Measurements from ENCODE around the gene NANOS2.

The NANOS2 gene

DNA sequence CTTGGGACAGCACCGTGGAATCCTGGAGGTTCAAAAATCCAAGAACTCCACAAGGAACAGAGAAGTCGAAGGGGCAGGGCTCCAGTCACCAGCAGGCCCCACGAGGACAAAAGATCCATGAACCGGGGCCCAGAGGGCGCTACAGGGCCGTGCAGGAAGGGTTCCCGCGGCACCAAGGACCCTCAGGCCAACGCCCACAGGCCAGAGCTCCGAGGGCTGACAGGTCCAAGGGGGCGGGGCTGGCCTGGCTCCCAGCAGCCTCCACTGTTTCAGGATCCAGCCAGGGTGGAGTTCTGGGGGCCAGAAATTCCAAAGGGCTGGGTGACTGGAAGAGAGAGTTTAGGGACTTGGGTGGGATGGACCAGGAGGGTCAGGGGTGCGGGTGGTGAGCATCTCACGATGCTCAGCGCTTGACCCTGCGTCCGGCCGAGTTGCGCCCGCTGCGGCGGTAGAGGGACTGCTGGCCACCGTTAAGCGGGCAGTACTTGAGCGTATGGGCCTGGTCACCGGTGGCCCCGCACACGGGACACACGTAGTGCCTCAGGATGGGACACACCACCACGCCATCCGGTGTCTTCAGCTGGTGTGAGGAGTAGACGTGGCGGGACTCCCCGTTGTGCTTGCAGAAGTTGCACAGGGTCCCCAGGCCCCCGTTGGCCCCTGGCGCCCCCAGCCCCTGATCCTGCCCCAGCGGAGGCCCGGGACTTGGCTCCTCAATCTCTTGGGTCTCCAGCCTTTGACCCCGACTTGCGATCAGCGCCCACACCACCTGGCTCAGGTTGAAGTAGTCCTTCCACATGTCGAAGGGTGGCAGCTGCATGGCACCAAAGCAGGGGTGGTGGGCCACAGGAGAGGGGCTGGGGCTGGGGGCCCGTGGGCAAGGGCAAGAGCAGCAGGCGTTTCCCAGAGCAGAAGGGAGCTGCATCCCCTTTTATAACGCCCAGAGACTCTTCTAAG is at the start of gene NANOS2:
Gene NANOS2, minus strand, starts transcription at position 905 of the 957 bp plus-strand sequence. Its CDS starts 85 bp downstream, at position 820.
- DNase-seq: peak; percentile 16 to 28
- TF ChIP-seq POLR2A (IDR thresholded peaks at IDR 0.05; ENCODE audit: low read length): no peak
- TF ChIP-seq GATA1 (IDR thresholded peaks at IDR 0.05; ENCODE audit: low read depth, low read length): no peak

DNA sequence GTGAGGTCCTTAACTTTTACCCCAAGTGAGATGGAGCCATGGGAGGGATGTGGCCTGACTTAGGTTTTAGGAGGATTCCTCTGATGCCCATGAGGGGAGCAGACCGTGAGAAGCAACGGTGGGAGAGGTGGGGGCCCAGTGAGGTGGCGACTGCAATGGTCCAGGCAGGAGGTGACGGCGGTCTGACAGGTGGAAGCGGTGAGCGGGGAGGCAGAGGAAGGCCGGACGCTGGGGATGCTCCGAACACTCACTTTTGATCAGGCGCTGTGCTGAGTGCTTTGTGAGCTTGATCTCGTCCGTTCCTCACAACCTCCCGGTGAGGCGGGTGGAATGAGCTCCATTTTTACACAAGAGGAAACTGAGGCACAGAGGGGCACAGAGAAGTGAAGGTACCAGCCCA is 47.4 kb upstream of the NANOS2 start:
- no peak for DNase-seq
- no peak for TF ChIP-seq GATA1 (IDR thresholded peaks at IDR 0.05; ENCODE audit: low read depth, low read length)
- TF ChIP-seq POLR2A (IDR thresholded peaks at IDR 0.05; ENCODE audit: low read length): no peak

GRCh38 chr19:45960595-45961235 is 46.1 kb upstream of the NANOS2 start:
- TF ChIP-seq POLR2A (IDR thresholded peaks at IDR 0.05; ENCODE audit: low read length): no peak
- no peak for TF ChIP-seq GATA1 (IDR thresholded peaks at IDR 0.05; ENCODE audit: low read depth, low read length)
- DNase-seq: no peak

- TF ChIP-seq GATA1 (IDR thresholded peaks at IDR 0.05; ENCODE audit: low read depth, low read length) (no peak), POLR2A (IDR thresholded peaks at IDR 0.05; ENCODE audit: low read length) (no peak)
- DNase-seq: no peak
Measured at GRCh38 chr19:45959517-45960025, 45.0 kb upstream of the NANOS2 start.

DNA sequence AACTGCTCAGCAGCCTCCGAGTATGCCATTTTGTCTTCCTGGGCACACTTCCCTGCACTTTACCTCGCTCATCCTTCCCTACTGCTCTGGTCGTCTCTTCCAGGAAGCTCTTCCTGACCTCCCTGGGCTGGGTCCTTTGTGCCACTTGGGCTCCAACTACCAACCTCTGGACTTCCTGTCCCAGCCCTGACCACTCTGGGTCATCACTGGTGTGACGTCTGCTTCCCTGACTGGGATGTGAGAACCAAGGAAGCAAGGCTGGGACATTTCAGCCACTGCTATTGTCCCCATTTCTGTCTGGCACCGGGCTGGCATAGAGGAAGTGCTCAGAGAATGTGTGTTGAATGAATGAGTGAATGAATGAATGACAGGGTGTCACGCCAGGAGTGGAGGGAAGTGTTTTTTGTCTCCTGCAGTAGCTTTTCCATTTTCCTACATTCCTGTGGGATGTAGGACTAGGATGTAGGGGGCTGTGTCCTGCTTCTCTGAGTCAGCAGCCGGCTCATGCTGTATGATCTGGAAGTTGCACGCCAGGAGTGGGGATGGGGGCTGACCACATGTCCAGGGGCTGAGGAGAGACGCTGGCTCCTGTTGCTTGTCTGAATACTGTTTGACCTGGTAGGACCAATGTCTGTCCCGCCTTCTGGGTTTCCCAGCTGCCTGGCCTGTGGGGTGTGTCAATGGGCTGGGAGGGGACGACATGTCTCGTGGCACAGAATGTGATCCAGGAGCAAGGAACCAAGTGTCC is 44.4 kb upstream of the NANOS2 start:
- no peak for DNase-seq
- TF ChIP-seq GATA1 (IDR thresholded peaks at IDR 0.05; ENCODE audit: low read depth, low read length) (no peak), POLR2A (IDR thresholded peaks at IDR 0.05; ENCODE audit: low read length) (no peak)

DNA sequence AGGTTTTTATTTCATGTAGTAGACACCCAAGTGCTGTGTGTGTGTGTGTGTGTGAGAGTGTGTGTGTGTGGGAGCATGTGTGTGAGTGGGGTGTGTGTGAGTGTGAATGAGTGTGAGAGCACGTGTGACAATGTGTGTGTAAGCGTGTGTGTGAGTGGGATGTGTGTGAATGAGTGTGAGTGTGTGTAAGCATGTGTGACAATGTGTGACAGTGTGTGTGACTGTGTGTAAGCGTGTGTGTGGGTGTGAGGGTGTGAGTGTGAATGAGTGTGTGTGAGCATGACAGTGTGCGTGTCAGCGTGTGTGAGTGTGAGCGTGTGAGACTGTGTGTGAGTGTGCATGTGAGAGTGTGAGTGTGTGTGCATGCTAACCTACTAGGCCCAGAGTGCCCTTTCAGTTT is 43.7 kb upstream of the NANOS2 start:
- no peak for DNase-seq
- TF ChIP-seq POLR2A (IDR thresholded peaks at IDR 0.05; ENCODE audit: low read length) (no peak), GATA1 (IDR thresholded peaks at IDR 0.05; ENCODE audit: low read depth, low read length) (no peak)

GRCh38 chr19:45955905-45956608 is 41.5 kb upstream of the NANOS2 start:
- no peak for DNase-seq
- TF ChIP-seq POLR2A (IDR thresholded peaks at IDR 0.05; ENCODE audit: low read length): no peak
- no peak for TF ChIP-seq GATA1 (IDR thresholded peaks at IDR 0.05; ENCODE audit: low read depth, low read length)

- no peak for DNase-seq
- TF ChIP-seq POLR2A (IDR thresholded peaks at IDR 0.05; ENCODE audit: low read length) (no peak), GATA1 (IDR thresholded peaks at IDR 0.05; ENCODE audit: low read depth, low read length) (no peak)
Measured at GRCh38 chr19:45954156-45954555, 39.6 kb upstream of the NANOS2 start.

DNA sequence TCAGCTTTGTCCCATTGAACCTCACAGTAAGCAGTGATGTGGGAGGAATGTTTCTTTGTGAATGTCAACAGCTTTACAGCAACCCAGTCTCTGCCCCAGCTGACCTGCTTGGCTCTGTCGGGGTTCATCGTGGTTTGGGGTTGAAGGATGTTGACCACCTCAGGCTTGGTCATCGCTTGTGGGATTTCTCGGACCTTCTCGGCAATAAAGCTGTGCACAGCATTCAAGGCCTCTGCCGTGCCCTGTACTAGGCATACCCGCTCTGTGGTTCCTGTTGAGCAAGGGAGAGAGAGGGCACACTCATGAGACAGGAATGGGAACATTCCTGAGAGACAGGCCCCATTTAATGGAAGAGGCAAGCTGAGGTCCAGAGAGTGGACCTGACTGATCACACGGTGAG is 39.1 kb upstream of the NANOS2 start:
- DNase-seq: no peak
- no peak for TF ChIP-seq POLR2A (IDR thresholded peaks at IDR 0.05; ENCODE audit: low read length)
- no peak for TF ChIP-seq GATA1 (IDR thresholded peaks at IDR 0.05; ENCODE audit: low read depth, low read length)

DNA sequence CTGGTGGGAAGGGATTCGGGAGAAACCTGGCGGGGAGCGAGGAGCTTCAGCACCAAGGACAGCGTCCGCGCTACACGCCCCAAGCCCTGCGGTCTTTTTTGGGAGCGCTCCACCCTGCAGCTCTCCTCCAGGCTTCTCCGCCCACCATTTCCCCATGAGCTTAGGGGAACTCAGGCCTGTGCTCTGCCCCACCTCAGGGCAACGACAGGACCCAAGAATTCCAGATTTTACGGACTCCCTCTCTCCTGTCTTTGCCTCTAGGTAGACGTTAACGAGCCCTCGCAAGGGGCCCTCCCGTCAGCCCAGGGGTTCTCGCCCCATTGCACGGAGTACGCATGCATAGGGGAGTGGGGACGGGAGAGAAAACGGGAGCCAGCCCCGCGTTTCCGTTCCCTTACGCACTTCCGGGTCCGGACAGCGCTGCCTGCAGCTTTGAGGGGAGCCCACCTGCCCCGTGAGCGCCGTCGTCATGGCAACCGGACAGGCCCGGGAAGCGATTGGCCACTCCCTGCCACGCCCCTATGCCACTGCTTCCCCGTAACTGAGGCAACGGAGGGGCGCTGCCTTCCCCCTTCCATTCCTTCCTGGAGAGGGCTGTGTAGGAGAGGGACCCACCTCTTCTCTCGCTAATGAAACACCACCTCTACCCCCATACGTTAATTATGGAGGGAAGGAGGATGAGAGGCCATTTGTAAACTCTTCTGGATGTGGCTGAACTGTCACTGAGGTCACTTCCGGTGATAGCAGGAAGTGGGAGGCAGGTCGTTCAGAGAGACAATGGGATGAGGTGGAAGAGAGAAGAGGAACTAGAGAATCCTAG is 38.3 kb upstream of the NANOS2 start:
- no peak for TF ChIP-seq GATA1 (IDR thresholded peaks at IDR 0.05; ENCODE audit: low read depth, low read length)
- no peak for TF ChIP-seq POLR2A (IDR thresholded peaks at IDR 0.05; ENCODE audit: low read length)
- DNase-seq: peak; percentile 48 to 66

- DNase-seq: no peak
- TF ChIP-seq GATA1 (IDR thresholded peaks at IDR 0.05; ENCODE audit: low read depth, low read length) (no peak), POLR2A (IDR thresholded peaks at IDR 0.05; ENCODE audit: low read length) (no peak)
Measured at GRCh38 chr19:45952341-45952685, 37.7 kb upstream of the NANOS2 start.

- no peak for DNase-seq
- TF ChIP-seq GATA1 (IDR thresholded peaks at IDR 0.05; ENCODE audit: low read depth, low read length) (no peak), POLR2A (IDR thresholded peaks at IDR 0.05; ENCODE audit: low read length) (no peak)
Measured at GRCh38 chr19:45947926-45948325, 33.3 kb upstream of the NANOS2 start.

GRCh38 chr19:45940515-45940805 is 25.9 kb upstream of the NANOS2 start:
- DNase-seq: no peak
- TF ChIP-seq GATA1 (IDR thresholded peaks at IDR 0.05; ENCODE audit: low read depth, low read length) (no peak), POLR2A (IDR thresholded peaks at IDR 0.05; ENCODE audit: low read length) (no peak)

Measured in erythroblast (primary cell).